GM12864 (cell line): Measurements from ENCODE around the gene CYP26A1.

ENCODE experiments used
- DNase-seq: peaks from one replicate; pipeline ENCODE4 v3.0.0-alpha.2; 2011; ENCODE audit warnings: low read depth
- H3K4me3 ChIP-seq: 2 replicates; pipeline ENCODE4 v1.5.1; 2011; ENCODE audit warnings: mild to moderate bottlenecking, low read depth, low read length, control low read depth
- TF ChIP-seq, protein P1 (sequence below): IDR thresholded peaks from 2 replicates; pipeline ENCODE4 v1.5.1; 2011; ENCODE audit warnings: low read depth, mild to moderate bottlenecking, moderate library complexity, low read length, control low read depth, inconsistent platforms; ENCODE audit errors: missing control alignments

Gene CYP26A1

DNA sequence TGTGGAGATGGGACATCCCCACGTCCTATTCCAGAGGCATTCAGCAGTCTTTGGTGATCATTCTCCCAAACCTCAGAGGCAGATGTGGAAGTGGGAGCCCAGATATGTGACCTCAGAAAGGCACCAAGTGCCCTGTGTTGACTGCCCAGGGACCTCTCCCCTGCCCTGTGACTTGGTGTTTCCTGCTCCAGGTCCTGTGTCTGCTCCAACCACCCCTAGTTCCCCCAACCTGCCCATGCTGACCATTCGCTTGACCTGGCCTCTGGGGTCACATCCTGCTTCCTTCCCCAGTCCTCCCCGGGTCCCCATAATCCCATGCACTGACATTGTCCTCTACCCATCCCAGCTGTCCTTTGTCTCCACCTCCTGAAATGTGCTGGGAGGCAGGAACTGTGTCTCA lies 7.6 kb downstream of the CYP26A1 start:
- DNase-seq = no peak
- H3K4me3 ChIP-seq = no peak overlapping the region
- TF ChIP-seq, protein P1, sequence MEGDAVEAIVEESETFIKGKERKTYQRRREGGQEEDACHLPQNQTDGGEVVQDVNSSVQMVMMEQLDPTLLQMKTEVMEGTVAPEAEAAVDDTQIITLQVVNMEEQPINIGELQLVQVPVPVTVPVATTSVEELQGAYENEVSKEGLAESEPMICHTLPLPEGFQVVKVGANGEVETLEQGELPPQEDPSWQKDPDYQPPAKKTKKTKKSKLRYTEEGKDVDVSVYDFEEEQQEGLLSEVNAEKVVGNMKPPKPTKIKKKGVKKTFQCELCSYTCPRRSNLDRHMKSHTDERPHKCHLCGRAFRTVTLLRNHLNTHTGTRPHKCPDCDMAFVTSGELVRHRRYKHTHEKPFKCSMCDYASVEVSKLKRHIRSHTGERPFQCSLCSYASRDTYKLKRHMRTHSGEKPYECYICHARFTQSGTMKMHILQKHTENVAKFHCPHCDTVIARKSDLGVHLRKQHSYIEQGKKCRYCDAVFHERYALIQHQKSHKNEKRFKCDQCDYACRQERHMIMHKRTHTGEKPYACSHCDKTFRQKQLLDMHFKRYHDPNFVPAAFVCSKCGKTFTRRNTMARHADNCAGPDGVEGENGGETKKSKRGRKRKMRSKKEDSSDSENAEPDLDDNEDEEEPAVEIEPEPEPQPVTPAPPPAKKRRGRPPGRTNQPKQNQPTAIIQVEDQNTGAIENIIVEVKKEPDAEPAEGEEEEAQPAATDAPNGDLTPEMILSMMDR = no peak

DNA sequence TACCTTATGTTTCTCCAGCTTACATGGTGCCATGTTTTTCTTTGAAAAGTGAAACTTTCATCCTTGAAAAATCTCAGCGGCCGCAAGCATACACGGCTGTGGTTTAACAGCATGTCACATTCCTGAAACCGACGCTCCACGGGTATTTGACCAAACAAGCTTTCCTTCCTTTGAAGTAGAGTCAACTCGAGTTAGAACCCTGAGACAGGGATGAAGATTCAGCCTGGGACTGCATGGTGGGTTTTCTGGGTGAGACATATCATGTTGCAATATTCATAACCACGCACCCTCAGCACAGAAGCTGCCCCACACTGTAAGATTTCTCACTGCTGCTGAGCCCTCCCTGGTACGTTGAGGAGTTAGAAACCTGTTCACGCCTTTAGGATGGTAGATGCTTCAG lies 8.1 kb downstream of the CYP26A1 start:
- no peak for DNase-seq
- no peak overlapping the region for H3K4me3 ChIP-seq
- TF ChIP-seq, protein P1 = no peak

DNA sequence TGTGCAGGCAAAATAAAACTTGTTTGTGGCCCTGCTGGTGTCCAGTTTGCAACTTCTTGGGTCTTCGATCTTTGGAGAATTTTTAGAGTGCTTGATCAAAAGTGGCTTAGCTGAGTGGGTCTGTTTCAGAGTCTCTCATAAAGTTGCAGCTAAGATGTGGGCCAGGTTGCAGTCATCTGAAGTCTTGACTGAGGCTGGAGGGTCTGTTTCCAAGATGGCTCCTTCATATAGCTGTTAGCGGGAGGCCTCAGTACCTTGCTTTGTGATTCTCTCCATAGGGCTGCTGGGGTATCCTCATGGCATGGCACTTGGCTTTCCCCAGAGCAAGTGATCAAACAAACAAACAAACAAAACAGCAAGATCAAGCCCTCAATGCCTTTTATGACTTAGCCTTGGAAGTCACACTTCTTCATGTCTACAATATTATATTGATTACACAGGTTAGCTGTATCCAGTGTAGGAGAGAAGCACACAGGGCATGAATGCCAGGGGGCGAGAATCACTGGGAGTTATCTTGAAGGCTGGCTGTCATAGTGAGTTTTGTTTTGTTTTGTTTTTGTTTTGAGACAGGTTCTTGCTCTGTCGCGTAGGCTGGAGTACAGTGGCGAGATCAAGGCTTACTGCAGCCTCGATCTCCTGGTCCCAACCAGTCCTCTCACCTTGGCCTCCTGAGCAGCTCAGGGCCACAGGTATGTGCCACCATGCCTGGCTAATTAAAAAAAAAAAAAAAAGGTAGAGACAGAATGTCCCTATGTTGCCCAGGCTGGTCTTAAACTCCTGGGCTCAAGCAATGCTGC lies 10.2 kb downstream of the CYP26A1 start:
- DNase-seq = no peak
- H3K4me3 ChIP-seq = no peak overlapping the region
- TF ChIP-seq, protein P1 = no peak

DNA sequence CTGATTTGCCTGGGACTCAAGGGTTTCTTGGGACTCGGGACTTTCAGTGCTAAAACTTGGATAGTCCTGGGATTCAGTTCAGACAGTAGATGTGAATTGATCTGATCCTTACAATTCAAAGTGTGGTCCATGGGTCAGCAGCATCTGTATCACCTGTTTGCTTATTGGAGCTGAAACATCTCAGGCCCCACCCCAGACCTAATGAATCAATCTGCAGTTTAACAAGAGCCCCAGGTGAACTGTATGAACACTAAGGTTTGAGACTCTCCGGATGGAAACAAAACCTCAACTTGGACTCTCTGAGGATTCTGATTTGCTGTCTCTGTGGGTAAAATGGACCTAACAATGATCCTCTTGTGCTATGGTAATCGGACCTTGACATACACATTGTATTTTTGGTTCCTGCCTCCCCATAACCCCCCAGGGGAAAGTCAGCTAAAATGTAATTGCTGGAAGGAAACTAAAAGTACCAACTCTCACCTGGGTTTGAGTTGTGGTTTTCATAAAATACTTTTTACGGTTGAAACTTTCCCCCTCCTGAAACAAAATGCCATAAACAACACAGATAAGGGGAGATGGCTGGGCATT lies 11.7 kb downstream of the CYP26A1 start:
- no peak overlapping the region for H3K4me3 ChIP-seq
- DNase-seq = no peak
- TF ChIP-seq, protein P1 = no peak

DNA sequence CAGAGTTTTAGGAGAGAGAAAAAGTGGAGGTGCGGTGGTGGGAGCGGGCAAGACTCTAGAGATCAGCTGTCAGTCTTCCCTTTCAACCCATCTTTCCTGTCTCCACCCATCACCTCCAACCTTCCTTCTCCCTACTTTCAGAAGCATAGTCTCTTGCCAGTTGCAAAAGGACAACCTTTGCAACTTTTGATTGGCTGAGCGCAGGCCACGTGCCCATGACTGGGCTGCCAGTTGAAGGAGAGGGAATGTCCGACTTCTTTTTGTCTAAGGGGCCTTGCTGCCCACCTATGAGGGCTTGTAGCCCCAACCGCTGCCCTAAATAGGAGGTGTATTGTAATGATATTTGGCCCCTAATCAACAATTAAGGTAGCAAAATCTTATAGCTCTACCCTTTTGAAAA lies 12.6 kb downstream of the CYP26A1 start:
- TF ChIP-seq, protein P1 = no peak
- no peak overlapping the region for H3K4me3 ChIP-seq
- no peak for DNase-seq

DNA sequence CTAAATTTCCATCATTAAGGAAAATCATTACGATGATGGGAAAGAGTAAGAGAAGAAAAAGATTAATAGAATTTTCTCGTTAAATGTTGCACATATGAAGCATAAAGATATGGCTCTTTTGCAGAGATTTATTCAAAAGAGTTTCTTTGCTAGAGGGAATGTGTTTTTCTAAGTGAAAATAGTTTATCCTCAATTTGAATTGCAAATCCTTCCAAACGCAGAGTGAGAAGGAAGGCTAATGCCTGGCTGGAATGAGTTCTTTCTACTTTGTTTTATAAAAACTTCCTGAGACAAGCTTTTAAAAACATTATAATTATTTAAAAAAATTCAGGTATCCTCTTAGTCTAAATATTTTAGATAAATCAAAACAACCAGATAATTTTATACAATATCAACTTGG lies 14.2 kb downstream of the CYP26A1 start:
- no peak for DNase-seq
- TF ChIP-seq, protein P1 = no peak
- H3K4me3 ChIP-seq = no peak overlapping the region

DNA sequence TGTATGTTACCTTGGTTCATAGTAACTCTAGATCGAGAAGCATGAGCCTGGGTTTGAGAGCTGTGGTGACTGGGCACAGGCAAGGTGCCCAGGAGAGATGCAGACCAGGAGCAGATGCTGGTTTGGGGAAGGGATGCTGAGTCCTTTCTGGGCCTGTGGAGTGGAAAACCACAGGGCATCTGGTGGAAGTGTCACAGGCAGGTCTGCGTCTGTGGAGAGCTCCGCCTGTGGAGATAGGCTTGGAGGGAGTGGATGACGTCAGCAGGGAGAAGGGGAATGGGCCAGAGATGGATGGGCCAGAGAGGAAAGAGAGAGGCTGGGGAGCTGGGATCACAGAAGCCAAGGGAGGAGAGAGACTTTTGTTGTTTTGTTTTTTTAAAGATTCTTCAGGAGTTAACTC lies 14.8 kb downstream of the CYP26A1 start:
- TF ChIP-seq, protein P1 = no peak
- no peak overlapping the region for H3K4me3 ChIP-seq
- no peak for DNase-seq
